OCI-LY7 (cell line): ENCODE results near the gene MYO18A.
"Not testable (repeated sequence)": the region's sequence is repeated elsewhere in the genome, so short reads cannot be mapped to it uniquely, and the experiment has no call there.

ENCODE experiments used
- EZH2phosphoT487 ChIP-seq: fragments of 200-600 bp; sonication (generic); IDR thresholded peaks from 2 replicates; pipeline ENCODE4 v1.6.1; 2018; ENCODE audit warnings: low read depth, borderline replicate concordance, mild to moderate bottlenecking, mixed run types, antibody characterized with exemption, low read length, moderate library complexity, mixed read lengths
- TF ChIP-seq, protein P1 (sequence below): fragments of 200-600 bp; sonication (generic); conservative IDR thresholded peaks from 2 replicates; pipeline ENCODE4 v1.5.1; 2014; ENCODE audit warnings: mild to moderate bottlenecking, antibody characterized with exemption, low read length, moderate library complexity, mixed read lengths

DNA sequence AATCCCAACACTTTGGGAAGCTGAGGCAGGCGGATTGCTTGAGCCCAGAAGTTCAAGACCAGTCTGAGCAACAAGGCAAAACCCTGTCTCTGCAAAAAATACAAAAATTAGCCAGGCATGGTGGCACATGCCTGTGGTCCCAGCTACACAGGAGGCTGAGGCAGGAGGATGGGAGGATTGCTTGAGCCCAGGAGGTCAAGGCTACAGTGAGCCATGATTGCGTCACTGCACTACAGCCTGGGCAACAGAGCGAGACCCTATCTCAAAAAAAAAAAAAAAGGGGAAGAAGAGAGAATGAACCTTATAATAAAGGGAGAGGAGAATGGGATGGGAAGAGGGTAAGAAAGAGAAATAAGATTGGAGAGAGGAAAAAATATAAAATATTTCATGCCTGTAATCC, 91.4 kb downstream of the MYO18A start:
- TF ChIP-seq, protein P1, sequence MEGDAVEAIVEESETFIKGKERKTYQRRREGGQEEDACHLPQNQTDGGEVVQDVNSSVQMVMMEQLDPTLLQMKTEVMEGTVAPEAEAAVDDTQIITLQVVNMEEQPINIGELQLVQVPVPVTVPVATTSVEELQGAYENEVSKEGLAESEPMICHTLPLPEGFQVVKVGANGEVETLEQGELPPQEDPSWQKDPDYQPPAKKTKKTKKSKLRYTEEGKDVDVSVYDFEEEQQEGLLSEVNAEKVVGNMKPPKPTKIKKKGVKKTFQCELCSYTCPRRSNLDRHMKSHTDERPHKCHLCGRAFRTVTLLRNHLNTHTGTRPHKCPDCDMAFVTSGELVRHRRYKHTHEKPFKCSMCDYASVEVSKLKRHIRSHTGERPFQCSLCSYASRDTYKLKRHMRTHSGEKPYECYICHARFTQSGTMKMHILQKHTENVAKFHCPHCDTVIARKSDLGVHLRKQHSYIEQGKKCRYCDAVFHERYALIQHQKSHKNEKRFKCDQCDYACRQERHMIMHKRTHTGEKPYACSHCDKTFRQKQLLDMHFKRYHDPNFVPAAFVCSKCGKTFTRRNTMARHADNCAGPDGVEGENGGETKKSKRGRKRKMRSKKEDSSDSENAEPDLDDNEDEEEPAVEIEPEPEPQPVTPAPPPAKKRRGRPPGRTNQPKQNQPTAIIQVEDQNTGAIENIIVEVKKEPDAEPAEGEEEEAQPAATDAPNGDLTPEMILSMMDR: not testable (repeated sequence)
- not testable (repeated sequence) for TF ChIP-seq EZH2phosphoT487
